K562 (cell line): ENCODE measurements around the gene KDM2A.

Experiments
- ELF1 ChIP-seq: fragments of 200-800 bp; sonication (Bioruptor generic); IDR thresholded peaks from 2 replicates; pipeline ENCODE4 v1.6.1; 2016; ENCODE audit warnings: missing genetic modification characterization, missing compliant biosample characterization
- ELK1 ChIP-seq: sonication (generic); formaldehyde crosslinking; IDR thresholded peaks from 2 replicates; pipeline ENCODE4 v1.8.1; 2022; ENCODE audit warnings: missing genetic modification reagents
- FOXP1 ChIP-seq: sonication (generic); formaldehyde crosslinking; IDR thresholded peaks from 2 replicates; pipeline ENCODE4 v1.8.0; 2022; ENCODE audit warnings: mild to moderate bottlenecking, missing genetic modification reagents
- HDAC2 ChIP-seq: fragments of 450-650 bp; IDR thresholded peaks from 2 replicates; pipeline ENCODE4 v1.6.1; 2016; ENCODE audit warnings: mild to moderate bottlenecking
- HNRNPH1 ChIP-seq: fragments of 200-400 bp; formaldehyde crosslinking; optimal IDR thresholded peaks from 2 replicates; pipeline ENCODE3; 2017; ENCODE audit warnings: low read depth, mild to moderate bottlenecking, low read length, moderate library complexity
- SMAD4 ChIP-seq: fragments of 250-450 bp; sonication (Bioruptor Pico); conservative IDR thresholded peaks from 2 replicates; pipeline ENCODE4 v1.8.0; 2021; ENCODE audit warnings: inconsistent platforms, mild to moderate bottlenecking, moderate library complexity
- TRIM24 ChIP-seq, 2 experiments: fragments of 450-650 bp; IDR thresholded peaks; 2 replicates each; pipeline ENCODE4 v1.6.1; 2016
- ZHX1 ChIP-seq: fragments of 150-350 bp; conservative IDR thresholded peaks from 2 replicates; pipeline ENCODE4 v1.6.1; 2014; ENCODE audit warnings: low read length

- TF ChIP-seq HDAC2: no peak
- TF ChIP-seq FOXP1 (CRISPR knock-in tag): no peak
- TF ChIP-seq ELK1 (CRISPR knock-in tag): no peak
- TF ChIP-seq HNRNPH1: no peak
- no peak for TF ChIP-seq ELF1 (tag)
- no peak for TF ChIP-seq SMAD4
- no peak for TF ChIP-seq ZHX1
- no peak for TF ChIP-seq TRIM24 (IDR thresholded peaks at IDR 0.05)
Observed at GRCh38 chr11:67271205-67271540, 152.1 kb downstream of the KDM2A start.
